ENCODE data around the gene TOMM7.

Gene TOMM7

DNA sequence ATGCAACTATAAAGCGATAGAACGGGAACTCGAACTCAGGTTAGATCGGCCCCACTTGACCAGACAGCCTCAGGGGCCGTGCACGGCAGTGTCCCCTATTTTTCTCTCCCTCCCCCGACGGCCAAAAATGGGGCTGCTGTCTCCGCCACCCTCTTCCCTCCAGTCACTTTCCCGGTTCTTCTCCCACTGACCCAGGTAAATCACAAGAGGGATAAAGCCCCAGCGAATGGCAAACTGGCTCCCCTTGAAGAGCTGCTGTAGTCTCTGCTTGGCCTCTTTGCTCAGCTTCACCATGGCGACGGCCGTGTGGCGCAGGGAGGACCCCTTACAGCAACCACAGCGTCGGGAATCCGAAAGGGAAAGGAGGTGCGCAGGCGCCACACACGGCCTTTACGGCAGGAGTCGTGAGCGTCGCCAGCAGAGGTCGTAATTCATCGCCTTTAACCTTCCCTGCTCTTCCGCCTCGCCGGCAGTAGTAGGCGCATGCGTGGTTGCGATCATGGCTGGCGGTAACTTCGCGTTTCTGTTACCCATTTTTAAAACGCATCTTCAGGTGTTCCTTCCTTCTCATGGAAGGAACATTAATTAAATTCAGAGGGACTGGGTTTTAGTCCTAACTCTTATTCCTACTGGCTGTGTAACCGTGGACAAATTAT lies at the start of gene TOMM7:
Gene TOMM7 (minus strand): TSS at position 364 of the 656 bp plus-strand sequence. CDS start 70 bp downstream, at position 294.
- DNase-seq (ENCODE audit: low spot score in 2 of 2) (peak; percentile 71 to 83), ATAC-seq (ENCODE audit: low read depth) (peak; percentile 91)
- Mint-ChIP-seq H3K36me3 (peaks cover 2% of the 10 kb centered on the region), H3K27me3 (peaks cover 1% of the 10 kb centered on the region), H3K4me3 (peak within 1 kb of the TSS; percentile 99), H3K27ac (peak within 1 kb of the TSS; percentile 100), H3K4me1 (peaks cover 11% of the 10 kb centered on the region), H3K9me3 (no peaks in the 10 kb centered on the region)

DNA sequence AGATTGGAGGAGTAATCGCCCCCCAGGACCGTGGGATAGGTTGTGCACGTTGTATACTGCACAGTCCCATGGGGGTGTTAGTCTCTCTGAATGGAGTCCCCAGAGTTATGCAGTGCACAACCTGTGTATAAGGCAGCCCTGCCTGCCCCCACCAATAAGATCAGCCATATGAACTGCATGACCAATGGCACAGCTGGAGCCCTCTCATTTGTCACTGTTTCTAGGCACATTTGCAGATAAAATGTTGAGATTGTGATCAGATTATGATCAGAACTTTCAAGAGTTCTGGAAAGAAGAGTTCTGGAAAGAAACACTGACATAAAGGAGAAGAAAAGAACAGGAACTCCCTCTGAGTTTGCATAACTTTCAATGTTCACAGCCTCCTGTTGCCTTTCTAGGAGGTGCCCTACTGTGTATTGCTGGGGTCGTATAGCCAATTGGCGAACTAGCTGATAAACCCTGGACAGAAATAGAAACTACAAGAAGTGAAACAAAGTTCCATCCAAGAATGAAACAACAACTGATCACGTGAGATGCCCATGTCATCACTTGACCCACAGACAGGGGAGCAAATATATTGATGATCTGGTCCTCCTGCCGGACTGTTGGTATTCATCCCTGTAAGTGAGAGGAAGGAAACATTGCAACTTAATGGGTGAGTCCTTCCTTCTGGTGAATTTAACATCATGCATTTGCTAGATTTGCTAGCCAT lies 49.6 kb upstream of the TOMM7 start:
- ATAC-seq (ENCODE audit: low read depth) (peak; percentile 96), DNase-seq (ENCODE audit: low spot score in 2 of 2) (peak; percentile 21 to 38)
- Mint-ChIP-seq H3K4me1 (peaks cover 32% of the 10 kb centered on the region), H3K27me3 (no peaks in the 10 kb centered on the region), H3K27ac (peak overlapping the region; percentile 90), H3K36me3 (peaks cover 6% of the 10 kb centered on the region), H3K9me3 (no peaks in the 10 kb centered on the region), H3K4me3 (peak overlapping the region; percentile 83)

DNA sequence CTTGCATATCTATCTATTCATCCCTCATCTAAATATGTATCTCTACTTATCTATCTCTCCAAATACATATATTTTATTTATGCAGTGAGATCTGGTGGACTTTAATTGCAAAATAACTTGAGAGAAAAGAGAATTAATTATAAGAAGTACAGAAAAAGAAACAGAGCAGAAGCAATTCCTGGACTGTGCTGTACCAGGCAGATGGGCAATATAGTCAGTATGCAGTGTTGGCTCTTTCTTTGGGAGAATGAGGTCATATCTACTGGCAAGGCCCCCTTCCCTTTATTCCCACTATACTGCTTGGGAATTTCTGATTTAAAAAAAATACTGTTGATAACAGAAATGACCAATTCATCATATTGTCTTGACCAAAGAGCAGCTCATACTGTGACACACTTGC lies 49.0 kb upstream of the TOMM7 start:
- peaks cover 32% of the 10 kb centered on the region for H3K4me1 Mint-ChIP-seq
- H3K4me3 Mint-ChIP-seq, result peak overlapping the region; percentile 83
- peak overlapping the region; percentile 90 for H3K27ac Mint-ChIP-seq
- no peak for DNase-seq (ENCODE audit: low spot score in 2 of 2)
- H3K9me3 Mint-ChIP-seq, result no peaks in the 10 kb centered on the region
- ATAC-seq (ENCODE audit: low read depth), result no peak
- H3K36me3 Mint-ChIP-seq, result peaks cover 6% of the 10 kb centered on the region
- H3K27me3 Mint-ChIP-seq, result no peaks in the 10 kb centered on the region

DNA sequence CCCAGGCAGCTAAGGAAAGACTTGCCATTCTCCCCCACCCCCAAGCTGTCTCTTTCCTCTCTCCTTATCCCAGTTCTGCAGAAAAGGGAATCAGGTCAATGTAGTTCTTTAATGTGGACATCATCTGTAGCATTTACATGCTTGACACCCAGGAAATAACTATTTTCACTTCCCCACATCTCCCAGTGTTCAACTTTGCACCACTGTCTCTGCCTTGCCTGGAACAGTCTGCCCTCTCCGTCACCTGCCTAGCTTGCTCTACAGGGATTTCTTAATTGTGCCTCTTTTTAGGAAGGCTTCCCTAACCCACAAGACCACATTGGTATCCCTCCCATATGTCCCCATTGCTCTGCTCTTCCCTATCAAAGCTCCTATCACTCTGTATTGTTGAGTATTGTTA lies 45.9 kb upstream of the TOMM7 start:
- no peak overlapping the region for H3K4me3 Mint-ChIP-seq
- no peak for ATAC-seq (ENCODE audit: low read depth)
- no peak for DNase-seq (ENCODE audit: low spot score in 2 of 2)
- H3K36me3 Mint-ChIP-seq, result peaks cover 6% of the 10 kb centered on the region
- H3K4me1 Mint-ChIP-seq, result peaks cover 39% of the 10 kb centered on the region
- no peaks in the 10 kb centered on the region for H3K9me3 Mint-ChIP-seq
- H3K27me3 Mint-ChIP-seq, result no peaks in the 10 kb centered on the region
- H3K27ac Mint-ChIP-seq, result no peak overlapping the region

DNA sequence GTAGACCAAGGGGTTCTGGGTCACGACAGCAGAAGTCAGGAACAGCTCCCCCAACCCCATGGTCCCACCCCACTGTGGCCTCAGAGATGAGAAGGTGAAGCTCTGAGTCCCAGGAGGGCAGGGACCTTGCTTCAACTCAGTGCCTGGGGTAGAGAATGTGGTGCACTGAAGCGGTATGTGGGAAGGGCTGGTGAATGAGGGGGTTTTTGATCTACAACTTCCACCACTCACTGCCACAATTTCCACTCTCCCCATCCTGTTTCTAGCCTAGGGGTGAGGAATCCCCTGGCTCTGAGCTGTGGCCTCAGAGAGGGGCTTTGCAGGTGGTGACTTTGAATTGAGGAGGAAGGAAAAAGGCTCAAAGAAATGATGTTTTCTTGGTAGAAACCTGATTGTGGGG lies 44.9 kb upstream of the TOMM7 start:
- Mint-ChIP-seq H3K27ac (no peak overlapping the region), H3K9me3 (no peaks in the 10 kb centered on the region), H3K4me3 (no peak overlapping the region), H3K27me3 (no peaks in the 10 kb centered on the region), H3K36me3 (peaks cover 6% of the 10 kb centered on the region), H3K4me1 (peaks cover 37% of the 10 kb centered on the region)
- DNase-seq (ENCODE audit: low spot score in 2 of 2) (no peak), ATAC-seq (ENCODE audit: low read depth) (no peak)

DNA sequence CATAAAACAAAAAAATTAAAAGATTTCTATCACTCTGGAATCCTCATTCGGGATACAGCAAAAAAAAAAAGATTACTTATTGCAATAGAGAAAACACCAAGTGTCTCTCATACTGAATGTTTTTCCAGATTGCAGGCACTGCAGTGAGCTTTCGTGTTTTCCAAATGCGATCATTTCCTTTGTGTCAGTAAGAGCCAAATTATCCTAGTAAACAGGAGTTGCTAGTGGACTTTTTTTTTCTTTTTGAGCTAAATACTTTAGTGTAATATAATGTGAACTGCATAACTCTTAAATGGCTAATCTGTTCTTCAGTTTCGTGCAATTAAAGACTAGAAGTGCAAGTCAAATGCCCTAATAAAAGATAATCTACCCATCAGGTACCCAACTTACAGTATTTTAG lies 44.4 kb upstream of the TOMM7 start:
- no peak for DNase-seq (ENCODE audit: low spot score in 2 of 2)
- H3K36me3 Mint-ChIP-seq, result peaks cover 8% of the 10 kb centered on the region
- H3K27me3 Mint-ChIP-seq, result no peaks in the 10 kb centered on the region
- H3K9me3 Mint-ChIP-seq, result no peaks in the 10 kb centered on the region
- no peak for ATAC-seq (ENCODE audit: low read depth)
- H3K27ac Mint-ChIP-seq, result no peak overlapping the region
- no peak overlapping the region for H3K4me3 Mint-ChIP-seq
- peaks cover 31% of the 10 kb centered on the region for H3K4me1 Mint-ChIP-seq

DNA sequence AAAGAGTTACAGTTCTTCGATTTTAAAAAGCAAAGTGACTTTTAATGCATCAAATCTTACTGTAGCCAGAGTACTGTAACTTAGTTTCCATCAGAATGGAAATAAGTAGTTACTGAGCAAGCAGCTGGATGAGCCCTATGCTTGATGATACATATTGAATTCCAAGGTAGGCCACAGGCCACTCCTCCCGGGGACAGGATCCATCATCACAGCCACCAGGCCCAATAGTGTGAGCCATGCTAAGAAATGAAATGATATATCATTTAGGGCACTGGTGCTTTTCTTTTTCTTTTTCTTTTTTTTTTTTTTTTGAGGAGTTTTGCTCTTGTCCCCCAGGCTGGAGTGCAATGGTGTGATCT lies 42.9 kb upstream of the TOMM7 start:
- H3K27ac Mint-ChIP-seq, result no peak overlapping the region
- peaks cover 10% of the 10 kb centered on the region for H3K36me3 Mint-ChIP-seq
- DNase-seq (ENCODE audit: low spot score in 2 of 2) (no peak), ATAC-seq (ENCODE audit: low read depth) (no peak)
- no peak overlapping the region for H3K4me3 Mint-ChIP-seq
- no peaks in the 10 kb centered on the region for H3K9me3 Mint-ChIP-seq
- H3K27me3 Mint-ChIP-seq, result no peaks in the 10 kb centered on the region
- peaks cover 24% of the 10 kb centered on the region for H3K4me1 Mint-ChIP-seq

DNA sequence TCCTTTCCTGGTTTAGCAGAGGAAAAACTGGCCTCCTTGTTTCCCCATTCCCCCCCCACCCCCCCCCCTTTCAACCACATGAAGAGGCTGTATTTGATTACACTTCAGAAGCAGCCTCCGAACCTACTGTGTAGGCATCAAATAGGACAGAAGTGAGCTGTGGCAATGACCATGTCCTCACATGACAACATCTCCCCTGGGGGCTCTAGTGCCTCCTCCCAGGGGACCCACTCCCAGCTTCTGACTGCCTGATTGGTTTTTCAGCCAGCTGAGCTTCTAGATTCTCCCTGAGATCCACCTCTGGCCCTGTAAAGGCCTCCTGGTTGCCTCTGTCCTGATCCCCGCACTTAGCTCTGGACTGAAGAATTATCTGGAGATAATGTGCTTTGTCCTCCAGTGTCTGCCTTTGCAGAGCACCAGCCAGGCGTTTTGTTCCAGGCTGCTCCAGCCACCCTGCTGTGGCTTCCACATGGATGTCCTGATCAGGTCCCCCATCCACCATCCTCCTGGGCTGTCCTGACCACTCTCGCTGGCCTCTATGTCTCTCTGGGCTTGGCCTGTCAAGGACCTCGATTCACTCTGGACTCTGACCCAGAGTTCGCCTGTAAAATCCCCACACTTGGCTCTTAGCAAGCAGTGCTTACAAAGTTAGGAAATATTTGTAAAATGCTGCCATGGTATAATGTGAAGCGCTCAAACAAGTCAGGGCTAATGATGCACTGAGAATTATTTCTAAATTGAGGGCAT lies 42.4 kb upstream of the TOMM7 start:
- DNase-seq (ENCODE audit: low spot score in 2 of 2), result no peak
- Mint-ChIP-seq H3K27ac (no peak overlapping the region), H3K36me3 (peaks cover 8% of the 10 kb centered on the region)

DNA sequence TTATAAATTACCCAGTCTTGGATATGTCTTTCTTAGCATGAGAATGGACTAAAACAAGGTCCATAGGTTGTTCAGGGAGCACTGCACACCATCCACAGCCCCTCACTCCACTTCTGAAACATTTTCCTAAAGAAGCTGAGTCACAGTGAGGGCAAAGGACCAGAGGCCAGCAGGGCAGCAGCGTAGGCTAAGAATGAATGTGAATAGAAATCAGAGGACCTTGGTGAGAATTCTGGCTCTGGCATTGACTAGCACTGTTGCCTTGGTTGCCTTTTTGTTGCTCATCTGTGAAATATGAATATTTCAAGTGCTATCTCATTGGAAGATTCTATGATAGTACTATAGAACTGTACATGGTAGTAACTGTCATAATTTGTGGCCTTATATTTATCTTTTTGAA lies 41.7 kb upstream of the TOMM7 start:
- ATAC-seq (ENCODE audit: low read depth) (no peak), DNase-seq (ENCODE audit: low spot score in 2 of 2) (no peak)
- no peaks in the 10 kb centered on the region for H3K9me3 Mint-ChIP-seq
- H3K4me1 Mint-ChIP-seq, result peaks cover 24% of the 10 kb centered on the region
- H3K4me3 Mint-ChIP-seq, result no peak overlapping the region
- no peak overlapping the region for H3K27ac Mint-ChIP-seq
- H3K27me3 Mint-ChIP-seq, result no peaks in the 10 kb centered on the region
- H3K36me3 Mint-ChIP-seq, result peaks cover 7% of the 10 kb centered on the region

More for the DNA sequence above, 42.4 kb upstream of the TOMM7 start:
- no peaks in the 10 kb centered on the region for H3K9me3 Mint-ChIP-seq
- H3K27me3 Mint-ChIP-seq, result no peaks in the 10 kb centered on the region
- H3K4me3 Mint-ChIP-seq, result no peak overlapping the region
- peaks cover 24% of the 10 kb centered on the region for H3K4me1 Mint-ChIP-seq
- ATAC-seq (ENCODE audit: low read depth), result no peak

DNA sequence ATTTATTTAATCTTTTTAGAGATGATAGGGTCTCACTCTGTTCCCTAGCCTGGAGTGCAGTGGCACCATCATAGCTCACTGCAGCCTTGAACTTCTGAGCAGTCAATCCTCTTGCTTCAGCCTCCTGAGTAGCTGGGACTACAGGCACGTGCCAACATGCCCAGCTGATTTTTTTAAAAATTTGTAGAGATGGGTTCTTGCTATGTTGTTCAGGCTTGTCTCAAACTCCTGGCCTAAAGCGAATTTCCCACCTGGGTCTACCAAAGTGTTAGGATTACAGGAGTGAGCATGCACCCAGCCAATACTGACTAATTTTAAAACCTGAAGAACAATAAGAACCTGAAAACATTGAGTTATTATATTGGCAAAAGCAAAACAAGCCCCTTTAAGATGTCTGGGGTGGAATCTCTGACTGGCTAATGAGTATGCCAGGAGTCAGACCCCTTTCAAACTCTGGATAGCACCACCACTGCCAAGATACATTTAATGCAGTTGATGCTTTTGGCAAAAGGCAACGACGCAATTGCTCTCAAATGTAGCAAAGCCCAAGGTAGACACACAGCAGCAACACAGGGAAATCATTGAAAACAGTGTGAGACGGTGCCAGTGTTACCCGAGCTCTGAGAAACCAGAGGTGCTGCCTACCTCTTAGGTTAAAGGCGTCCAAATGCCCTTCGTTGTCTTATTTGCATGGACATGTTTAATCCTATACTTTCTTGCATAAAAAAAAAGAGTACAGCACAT lies 40.7 kb upstream of the TOMM7 start:
- no peaks in the 10 kb centered on the region for H3K9me3 Mint-ChIP-seq
- H3K4me3 Mint-ChIP-seq, result no peak overlapping the region
- peaks cover 22% of the 10 kb centered on the region for H3K4me1 Mint-ChIP-seq
- DNase-seq (ENCODE audit: low spot score in 2 of 2), result no peak
- H3K36me3 Mint-ChIP-seq, result peaks cover 11% of the 10 kb centered on the region
- no peak overlapping the region for H3K27ac Mint-ChIP-seq
- ATAC-seq (ENCODE audit: low read depth), result no peak
- H3K27me3 Mint-ChIP-seq, result no peaks in the 10 kb centered on the region

DNA sequence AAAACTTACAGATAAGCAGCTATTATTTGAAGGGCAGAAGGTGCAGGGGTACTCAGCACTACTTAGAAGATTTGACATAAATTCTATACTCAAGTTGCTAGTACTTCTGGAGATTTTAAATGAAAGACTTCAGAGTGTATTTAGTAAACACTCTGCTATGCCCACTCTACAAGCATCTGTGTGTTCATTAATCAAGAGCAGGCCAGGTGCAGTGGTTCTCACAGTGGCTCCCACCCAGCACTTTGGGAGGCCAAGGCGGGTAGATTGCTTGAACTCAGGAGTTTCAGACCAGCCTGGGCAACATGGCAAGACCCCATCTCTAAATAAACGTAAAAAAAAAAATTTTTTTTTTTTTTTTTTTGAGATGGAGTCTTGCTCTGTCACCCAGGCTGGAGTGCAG lies 38.9 kb upstream of the TOMM7 start:
- no peaks in the 10 kb centered on the region for H3K27me3 Mint-ChIP-seq
- H3K9me3 Mint-ChIP-seq, result no peaks in the 10 kb centered on the region
- ATAC-seq (ENCODE audit: low read depth) (no peak), DNase-seq (ENCODE audit: low spot score in 2 of 2) (no peak)
- no peak overlapping the region for H3K4me3 Mint-ChIP-seq
- peaks cover 11% of the 10 kb centered on the region for H3K36me3 Mint-ChIP-seq
- no peak overlapping the region for H3K27ac Mint-ChIP-seq
- peaks cover 12% of the 10 kb centered on the region for H3K4me1 Mint-ChIP-seq

DNA sequence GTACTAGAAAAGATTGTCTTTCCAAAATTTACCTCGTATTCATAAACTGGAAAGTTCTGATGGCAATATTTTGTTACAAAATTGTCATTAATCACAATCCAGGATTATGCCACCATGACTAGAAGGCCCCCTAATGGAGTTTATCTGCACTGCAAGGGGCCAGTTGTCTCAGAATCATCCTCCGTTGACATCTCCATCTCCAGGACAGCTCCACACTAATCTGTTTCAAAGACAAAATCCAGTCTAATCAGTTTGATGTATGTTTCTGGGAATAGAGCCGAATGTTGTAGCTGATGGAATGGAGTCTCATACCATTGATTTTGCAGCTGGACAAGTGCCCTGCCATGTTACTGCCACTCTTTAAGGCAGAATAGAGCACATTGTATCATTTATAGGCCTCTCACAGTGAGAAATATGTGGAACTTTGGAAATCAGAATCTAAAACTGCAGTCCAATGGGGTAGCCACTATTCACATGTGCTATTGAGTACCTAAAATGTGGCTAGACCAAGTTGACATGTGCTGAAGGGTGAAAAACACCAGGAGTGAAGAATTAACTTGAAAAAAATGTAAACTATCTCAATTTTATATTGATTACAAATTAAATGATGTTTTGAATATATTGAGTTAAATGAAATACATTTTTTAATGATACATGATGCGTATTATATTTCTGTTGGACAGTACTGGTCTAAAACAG lies 38.3 kb upstream of the TOMM7 start:
- H3K36me3 Mint-ChIP-seq, result peaks cover 11% of the 10 kb centered on the region
- H3K27me3 Mint-ChIP-seq, result no peaks in the 10 kb centered on the region
- no peak overlapping the region for H3K4me3 Mint-ChIP-seq
- no peak overlapping the region for H3K27ac Mint-ChIP-seq
- peaks cover 10% of the 10 kb centered on the region for H3K4me1 Mint-ChIP-seq
- H3K9me3 Mint-ChIP-seq, result no peaks in the 10 kb centered on the region
- peak; percentile 20 to 23 for DNase-seq (ENCODE audit: low spot score in 2 of 2)
- peak; percentile 58 for ATAC-seq (ENCODE audit: low read depth)

DNA sequence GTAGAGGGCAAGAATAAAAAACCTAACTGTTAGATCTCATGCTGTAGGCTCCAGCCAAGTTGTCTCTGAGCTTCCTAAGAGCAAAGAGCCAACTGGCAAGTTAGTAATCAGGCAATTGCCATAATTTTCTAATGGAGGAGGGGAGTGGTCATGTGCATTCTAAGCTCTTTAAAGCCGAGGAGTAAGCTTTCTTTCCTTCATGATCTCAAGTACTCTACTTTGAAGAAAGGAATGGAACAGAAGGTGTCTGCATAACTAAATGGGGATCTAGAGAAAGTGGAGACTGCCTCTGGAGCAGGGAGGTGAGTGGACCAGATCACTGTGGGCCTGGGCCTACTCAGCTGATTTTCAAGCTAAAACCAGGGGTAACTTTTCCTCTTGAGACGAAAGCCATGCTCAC lies 37.7 kb upstream of the TOMM7 start:
- Mint-ChIP-seq H3K36me3 (peaks cover 11% of the 10 kb centered on the region), H3K4me3 (no peak overlapping the region), H3K27ac (peak overlapping the region; percentile 68), H3K27me3 (no peaks in the 10 kb centered on the region), H3K9me3 (no peaks in the 10 kb centered on the region), H3K4me1 (peaks cover 10% of the 10 kb centered on the region)
- ATAC-seq (ENCODE audit: low read depth) (no peak), DNase-seq (ENCODE audit: low spot score in 2 of 2) (no peak)

Data from memory B cell (primary cell).